Measurements from ENCODE around the gene WDR90.
A peak's percentile ranks its signal among the peaks of the same experiment; 100 is the strongest.

WDR90 gene

GRCh38 chr16:661184-661821 is 12.1 kb downstream of the WDR90 start:
- no peak for DNase-seq

- DNase-seq = no peak
These were observed 12.9 kb downstream of the WDR90 start for GRCh38 chr16:662095-662494.

GRCh38 chr16:662597-662996 is 13.4 kb downstream of the WDR90 start:
- no peak for DNase-seq

- no peak for DNase-seq
These were observed 17.4 kb downstream of the WDR90 start for GRCh38 chr16:666572-666971.

- no peak for DNase-seq
These were observed 18.1 kb downstream of the WDR90 start for GRCh38 chr16:667113-667779.

- DNase-seq = peak; percentile 85
These were observed 18.8 kb downstream of the WDR90 start, which contains the start of gene RHOT2 for GRCh38 chr16:667780-668518. Gene RHOT2 (plus strand): TSS chr16:668132. CDS start chr16:668200, 68 bp downstream.

- no peak for DNase-seq
These were observed 19.5 kb downstream of the WDR90 start for GRCh38 chr16:668519-669171.

- no peak for DNase-seq
These were observed 20.5 kb downstream of the WDR90 start for GRCh38 chr16:669666-670065.

GRCh38 chr16:670485-671352 is 21.6 kb downstream of the WDR90 start:
- no peak for DNase-seq

GRCh38 chr16:671353-672131 is 22.4 kb downstream of the WDR90 start:
- no peak for DNase-seq

GRCh38 chr16:672371-672770 is 23.2 kb downstream of the WDR90 start:
- DNase-seq = no peak

- no peak for DNase-seq
These were observed 23.7 kb downstream of the WDR90 start for GRCh38 chr16:672851-673250.

GRCh38 chr16:673399-673991 is 24.3 kb downstream of the WDR90 start:
- DNase-seq = no peak

- DNase-seq = no peak
These were observed 25.2 kb downstream of the WDR90 start for GRCh38 chr16:674214-674881.

- no peak for DNase-seq
These were observed 26.1 kb downstream of the WDR90 start, which contains the start of gene RHBDL1 for GRCh38 chr16:674968-675883. Gene RHBDL1 (plus strand): TSS chr16:675671. CDS start chr16:675791, 120 bp downstream.

GRCh38 chr16:675884-676564 is 26.9 kb downstream of the WDR90 start:
- no peak for DNase-seq

- DNase-seq = no peak
These were observed 27.4 kb downstream of the WDR90 start for GRCh38 chr16:676565-676902.

GRCh38 chr16:676913-677312 is 27.7 kb downstream of the WDR90 start:
- no peak for DNase-seq

Data from T-helper 9 cell (primary cell).